ENCODE data around the gene AOC3.
"Not testable (repeated sequence)": the region's sequence is repeated elsewhere in the genome, so short reads cannot be mapped to it uniquely, and the experiment has no call there.

Gene AOC3

GRCh38 chr17:42886283-42887176, 35.5 kb downstream of the AOC3 start:
- TF ChIP-seq POLR2A (IDR thresholded peaks at IDR 0.05; ENCODE audit: low read depth, low read length) = no peak
- DNase-seq (ENCODE audit: insufficient read length, low spot score) = no peak
- no peak for FAIRE-seq

GRCh38 chr17:42889809-42890208, 38.8 kb downstream of the AOC3 start:
- no peak for DNase-seq (ENCODE audit: insufficient read length, low spot score)
- TF ChIP-seq POLR2A (IDR thresholded peaks at IDR 0.05; ENCODE audit: low read depth, low read length) = no peak
- FAIRE-seq = no peak

GRCh38 chr17:42891539-42892152, 40.6 kb downstream of the AOC3 start:
- no peak for FAIRE-seq
- no peak for TF ChIP-seq POLR2A (IDR thresholded peaks at IDR 0.05; ENCODE audit: low read depth, low read length)
- DNase-seq (ENCODE audit: insufficient read length, low spot score) = no peak

GRCh38 chr17:42893359-42893758, 42.4 kb downstream of the AOC3 start:
- TF ChIP-seq POLR2A (IDR thresholded peaks at IDR 0.05; ENCODE audit: low read depth, low read length) = no peak
- DNase-seq (ENCODE audit: insufficient read length, low spot score) = no peak
- no peak for FAIRE-seq

- FAIRE-seq (no peak), DNase-seq (ENCODE audit: insufficient read length, low spot score) (no peak)
- no peak for TF ChIP-seq POLR2A (IDR thresholded peaks at IDR 0.05; ENCODE audit: low read depth, low read length)
These were observed 43.5 kb downstream of the AOC3 start for GRCh38 chr17:42894283-42895184.

- DNase-seq (ENCODE audit: insufficient read length, low spot score) (peak; percentile 83), FAIRE-seq (peak; percentile 69)
- TF ChIP-seq POLR2A (IDR thresholded peaks at IDR 0.05; ENCODE audit: low read depth, low read length) = no peak
These were observed 44.2 kb downstream of the AOC3 start for GRCh38 chr17:42895185-42895555.

GRCh38 chr17:42898147-42898811, 47.3 kb downstream of the AOC3 start:
- FAIRE-seq (no peak), DNase-seq (ENCODE audit: insufficient read length, low spot score) (no peak)
- no peak for TF ChIP-seq POLR2A (IDR thresholded peaks at IDR 0.05; ENCODE audit: low read depth, low read length)

- not testable (repeated sequence) for FAIRE-seq; DNase-seq (ENCODE audit: insufficient read length, low spot score)
These were observed 49.0 kb downstream of the AOC3 start for GRCh38 chr17:42899981-42900380.

GRCh38 chr17:42900460-42901331, 49.7 kb downstream of the AOC3 start, which contains the start of gene G6PC1:
G6PC1 (plus strand) TSS chr17:42900799; CDS start chr17:42900877, 78 bp downstream.
- no peak for TF ChIP-seq POLR2A (IDR thresholded peaks at IDR 0.05; ENCODE audit: low read depth, low read length)
- DNase-seq (ENCODE audit: insufficient read length, low spot score) (no peak), FAIRE-seq (no peak)

GRCh38 chr17:42901535-42902229, 50.7 kb downstream of the AOC3 start:
- DNase-seq (ENCODE audit: insufficient read length, low spot score) = no peak
- FAIRE-seq = no peak

GRCh38 chr17:42904110-42904469, 53.1 kb downstream of the AOC3 start:
- DNase-seq (ENCODE audit: insufficient read length, low spot score) (no peak), FAIRE-seq (no peak)
- TF ChIP-seq POLR2A (IDR thresholded peaks at IDR 0.05; ENCODE audit: low read depth, low read length) = no peak

More at GRCh38 chr17:42901535-42902229, 50.7 kb downstream of the AOC3 start:
- no peak for TF ChIP-seq POLR2A (IDR thresholded peaks at IDR 0.05; ENCODE audit: low read depth, low read length)

GRCh38 chr17:42906772-42907446, 55.9 kb downstream of the AOC3 start:
- DNase-seq (ENCODE audit: insufficient read length, low spot score) = no peak
- no peak for TF ChIP-seq POLR2A (IDR thresholded peaks at IDR 0.05; ENCODE audit: low read depth, low read length)
- FAIRE-seq = no peak

All from H54 (cell line).